Islet precursor cell (in vitro differentiated cells): ENCODE measurements around the gene LTB4R2.

Source experiments
- DNase-seq: peaks from one replicate; pipeline ENCODE4 v3.0.0-alpha.2; 2018

The LTB4R2 gene

GRCh38 chr14:24299255-24300191 lies 10.4 kb upstream of the LTB4R2 start, which contains the start of the genes DHRS1 and NOP9:
Gene DHRS1 (minus strand): TSS chr14:24299780. CDS start chr14:24299106, 674 bp downstream.
Gene NOP9 (plus strand): TSS chr14:24299850. CDS start chr14:24299955, 105 bp downstream.
- peak; percentile 94 for DNase-seq

GRCh38 chr14:24300326-24300980 lies 9.5 kb upstream of the LTB4R2 start:
- DNase-seq, result no peak

- no peak for DNase-seq
These were observed 5.9 kb upstream of the LTB4R2 start for GRCh38 chr14:24304019-24304387.

- no peak for DNase-seq
These were observed 2.8 kb upstream of the LTB4R2 start for GRCh38 chr14:24307156-24307574.

GRCh38 chr14:24307575-24308341 lies 2.2 kb upstream of the LTB4R2 start, which contains the start of gene CIDEB:
Gene CIDEB (minus strand): TSS chr14:24307977. CDS start chr14:24307858, 119 bp downstream.
- DNase-seq, result peak; percentile 80

GRCh38 chr14:24308342-24309124 lies 1.4 kb upstream of the LTB4R2 start:
- no peak for DNase-seq

- no peak for DNase-seq
These were observed 315 bp downstream of the LTB4R2 start for GRCh38 chr14:24310265-24310645.

- no peak for DNase-seq
These were observed 985 bp downstream of the LTB4R2 start, which contains the start of gene LTB4R for GRCh38 chr14:24310646-24311604. Gene LTB4R (plus strand): TSS chr14:24311502. CDS start chr14:24315652, 4,150 bp downstream.

GRCh38 chr14:24311837-24312615 lies 2.1 kb downstream of the LTB4R2 start:
- no peak for DNase-seq

- no peak for DNase-seq
These were observed 3.0 kb downstream of the LTB4R2 start for GRCh38 chr14:24312736-24313507.

- DNase-seq, result no peak
These were observed 4.0 kb downstream of the LTB4R2 start for GRCh38 chr14:24313913-24314312.

- DNase-seq, result no peak
These were observed 4.6 kb downstream of the LTB4R2 start for GRCh38 chr14:24314377-24315193.

- no peak for DNase-seq
These were observed 5.4 kb downstream of the LTB4R2 start for GRCh38 chr14:24315243-24315806.

GRCh38 chr14:24315807-24316596 lies 6.1 kb downstream of the LTB4R2 start:
- no peak for DNase-seq

- DNase-seq, result no peak
These were observed 6.6 kb downstream of the LTB4R2 start for GRCh38 chr14:24316597-24316950.

- no peak for DNase-seq
These were observed 7.4 kb downstream of the LTB4R2 start for GRCh38 chr14:24317141-24317928.
